Brain microvascular endothelial cell (primary cell): ENCODE results near the gene NUDT2.

Experiments
- DNase-seq: peaks from one replicate; pipeline ENCODE4 v3.0.0-alpha.2; 2020
- H3K27ac ChIP-seq: fragments of 250-450 bp; sonication (Bioruptor Pico); 2 replicates; pipeline ENCODE4 v1.5.1; 2020; ENCODE audit warnings: mild to moderate bottlenecking, moderate library complexity
- H3K27me3 ChIP-seq: fragments of 250-450 bp; sonication (Bioruptor Pico); replicated peaks from 2 replicates; pipeline ENCODE4 v1.5.1; 2020; ENCODE audit warnings: mild to moderate bottlenecking
- H3K36me3 ChIP-seq: fragments of 250-450 bp; sonication (Bioruptor Pico); replicated peaks from 2 replicates; pipeline ENCODE4 v1.5.1; 2020; ENCODE audit warnings: mild to moderate bottlenecking
- H3K4me3 ChIP-seq: 2 replicates; pipeline ENCODE4 v1.5.1; 2011; ENCODE audit warnings: low read depth, mild to moderate bottlenecking, control low read depth, low read length, moderate library complexity
- in situ Hi-C: cut with HindIII; loops from 2 replicates; pipeline ENCODE4 v1.10.0; 2017; ENCODE audit warnings: low sequenced_read_pairs, low pct_ligation_motif_present
- TF ChIP-seq, protein P1 (sequence below): IDR thresholded peaks from 2 replicates; pipeline ENCODE4 v1.5.1; 2011; ENCODE audit warnings: low read depth, mild to moderate bottlenecking, moderate library complexity, low read length, control low read depth, inconsistent platforms; ENCODE audit errors: missing control alignments

NUDT2 gene

DNA sequence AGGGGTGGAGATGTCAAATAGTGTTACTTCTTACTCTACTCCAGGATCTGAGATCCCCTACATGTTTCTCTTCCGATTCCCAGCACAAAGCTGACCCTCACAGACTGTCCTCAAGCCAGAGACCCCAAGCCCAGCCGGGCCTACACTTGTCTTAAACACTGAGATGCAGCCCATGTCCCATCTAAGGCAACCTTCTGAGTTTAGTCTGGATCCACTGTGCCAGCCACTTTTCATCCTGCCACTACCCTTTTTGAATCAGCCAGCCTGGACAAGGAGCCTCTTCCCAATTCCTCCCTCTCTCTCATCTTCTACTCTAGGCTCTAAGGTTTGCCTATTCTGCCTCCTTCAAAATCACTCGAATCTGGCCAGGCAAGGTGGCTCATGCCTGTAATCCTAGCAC lies 53.5 kb downstream of the NUDT2 start:
- no peaks in the 10 kb centered on the region for H3K27me3 ChIP-seq

DNA sequence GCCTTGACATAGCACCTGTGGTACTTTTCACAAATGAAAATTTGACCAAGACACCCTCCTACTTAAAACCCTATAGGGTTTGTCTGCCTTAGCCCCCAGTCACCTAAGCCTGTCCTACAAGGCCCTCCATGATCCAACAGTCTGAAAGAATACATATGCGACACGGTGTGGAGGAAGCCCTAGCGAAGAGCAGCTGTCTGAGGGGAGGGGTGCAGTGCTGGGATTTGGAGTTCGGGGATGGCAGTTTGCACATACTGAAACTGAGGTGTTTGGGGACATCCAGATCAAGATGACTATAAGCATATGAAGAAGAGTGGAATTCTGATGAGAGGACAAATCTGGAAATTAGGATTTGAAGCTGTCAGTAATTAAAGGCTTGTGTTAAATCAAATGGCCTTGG lies 54.5 kb downstream of the NUDT2 start:
- DNase-seq, result no peak
- no peaks in the 10 kb centered on the region for H3K27me3 ChIP-seq
- no peak overlapping the region for H3K27ac ChIP-seq
- H3K4me3 ChIP-seq, result no peak overlapping the region
- in situ Hi-C loops, result no loop called here
- H3K36me3 ChIP-seq, result no peaks in the 10 kb centered on the region
- TF ChIP-seq, protein P1, sequence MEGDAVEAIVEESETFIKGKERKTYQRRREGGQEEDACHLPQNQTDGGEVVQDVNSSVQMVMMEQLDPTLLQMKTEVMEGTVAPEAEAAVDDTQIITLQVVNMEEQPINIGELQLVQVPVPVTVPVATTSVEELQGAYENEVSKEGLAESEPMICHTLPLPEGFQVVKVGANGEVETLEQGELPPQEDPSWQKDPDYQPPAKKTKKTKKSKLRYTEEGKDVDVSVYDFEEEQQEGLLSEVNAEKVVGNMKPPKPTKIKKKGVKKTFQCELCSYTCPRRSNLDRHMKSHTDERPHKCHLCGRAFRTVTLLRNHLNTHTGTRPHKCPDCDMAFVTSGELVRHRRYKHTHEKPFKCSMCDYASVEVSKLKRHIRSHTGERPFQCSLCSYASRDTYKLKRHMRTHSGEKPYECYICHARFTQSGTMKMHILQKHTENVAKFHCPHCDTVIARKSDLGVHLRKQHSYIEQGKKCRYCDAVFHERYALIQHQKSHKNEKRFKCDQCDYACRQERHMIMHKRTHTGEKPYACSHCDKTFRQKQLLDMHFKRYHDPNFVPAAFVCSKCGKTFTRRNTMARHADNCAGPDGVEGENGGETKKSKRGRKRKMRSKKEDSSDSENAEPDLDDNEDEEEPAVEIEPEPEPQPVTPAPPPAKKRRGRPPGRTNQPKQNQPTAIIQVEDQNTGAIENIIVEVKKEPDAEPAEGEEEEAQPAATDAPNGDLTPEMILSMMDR, result no peak

More for the DNA sequence above, 53.5 kb downstream of the NUDT2 start:
- H3K4me3 ChIP-seq, result no peak overlapping the region
- H3K36me3 ChIP-seq, result no peaks in the 10 kb centered on the region
- no peak overlapping the region for H3K27ac ChIP-seq
- in situ Hi-C loops, result no loop called here
- no peak for DNase-seq
- TF ChIP-seq, protein P1, result no peak

- TF ChIP-seq, protein P1, result no peak
- H3K36me3 ChIP-seq, result no peaks in the 10 kb centered on the region
- H3K4me3 ChIP-seq, result no peak overlapping the region
- H3K27ac ChIP-seq, result no peak overlapping the region
- in situ Hi-C loops, result no loop called here
- no peak for DNase-seq
- H3K27me3 ChIP-seq, result no peaks in the 10 kb centered on the region
These were observed 55.2 kb downstream of the NUDT2 start for GRCh38 chr9:34384368-34385165.

- no peak for DNase-seq
- in situ Hi-C loops, result no loop called here
- Histone ChIP-seq H3K4me3 (no peak overlapping the region), H3K27ac (no peak overlapping the region), H3K36me3 (no peaks in the 10 kb centered on the region), H3K27me3 (no peaks in the 10 kb centered on the region)
- TF ChIP-seq, protein P1, result no peak
These were observed 56.3 kb downstream of the NUDT2 start for GRCh38 chr9:34385561-34386230.

GRCh38 chr9:34386656-34387055 lies 57.3 kb downstream of the NUDT2 start:
- Histone ChIP-seq H3K27ac (no peak overlapping the region), H3K36me3 (no peaks in the 10 kb centered on the region), H3K27me3 (no peaks in the 10 kb centered on the region), H3K4me3 (no peak overlapping the region)
- DNase-seq, result no peak
- TF ChIP-seq, protein P1, result no peak
- in situ Hi-C loops, result no loop called here
